ENCODE measurements around the gene CCDC152. TPM values are rescaled to one million over a fixed set of nuclear protein-coding genes. Genes with fewer than 3 reads are reported as not detected.

The CCDC152 gene
- total RNA-seq, 1 experiment from 2014 or later: 0.13 TPM

- no peak for DNase-seq
- H3K18ac ChIP-seq (ENCODE audit: insufficient read length, low read depth, low read length): no peak overlapping the region
- H3K4me3 Mint-ChIP-seq: no peak overlapping the region
These were observed 69.0 kb downstream of the CCDC152 start for GRCh38 chr5:42825422-42826148.

More at GRCh38 chr5:42825422-42826148, 69.0 kb downstream of the CCDC152 start:
- H2AK5ac ChIP-seq (ENCODE audit: insufficient read length, low read length): no peak overlapping the region
- no peaks in the 10 kb centered on the region for H3K27me3 ChIP-seq (ENCODE audit: insufficient read depth, low read length)
- H3K79me2 ChIP-seq (ENCODE audit: insufficient read depth, low read length): no peaks in the 10 kb centered on the region
- no peak overlapping the region for H3K27ac ChIP-seq (ENCODE audit: insufficient read length, low read depth, low read length)
- Mint-ChIP-seq H3K27ac (no peak overlapping the region), H3K36me3 (ENCODE audit: insufficient read depth in 1 of 3, low read depth in 3 of 3) (no peaks in the 10 kb centered on the region), H3K9me3 (no peaks in the 10 kb centered on the region), H3K4me1 (no peaks in the 10 kb centered on the region), H3K27me3 (ENCODE audit: low read depth) (no peaks in the 10 kb centered on the region; the same call in 1 of the 2 replicates)
- WGBS (ENCODE audit: extremely low coverage, insufficient read length, low lambda C conversion rate): no CpG with 5 or more reads among the region's 9 CpGs
- H2BK20ac ChIP-seq (ENCODE audit: low read depth, low read length, poor library complexity, severe bottlenecking): no peak overlapping the region
- no peak overlapping the region for H4K91ac ChIP-seq (ENCODE audit: insufficient read length, low read depth, low read length)
- no peaks in the 10 kb centered on the region for H3K9me3 ChIP-seq (ENCODE audit: control insufficient read depth, low read depth, low read length)
- no peak for TF ChIP-seq CTCF (conservative IDR thresholded peaks at IDR 0.05)
- no peaks in the 10 kb centered on the region for H3K79me1 ChIP-seq (ENCODE audit: insufficient read depth, low read depth, low read length, poor library complexity, severe bottlenecking)
- no peak overlapping the region for H2BK5ac ChIP-seq (ENCODE audit: insufficient read length, low read length)
- H2BK15ac ChIP-seq (ENCODE audit: low read depth, low read length): no peak overlapping the region
- no peak overlapping the region for H2BK12ac ChIP-seq (ENCODE audit: insufficient read length, low read depth, low read length)
- no peaks in the 10 kb centered on the region for H3K4me1 ChIP-seq (ENCODE audit: insufficient read depth, low read length)
- no peak overlapping the region for H3T11ph ChIP-seq (ENCODE audit: low read length)
- H2BK120ac ChIP-seq (ENCODE audit: low read depth, low read length, poor library complexity, severe bottlenecking): no peak overlapping the region
- H3K4ac ChIP-seq (ENCODE audit: low read depth, low read length): no peak overlapping the region
- H3K9ac ChIP-seq (ENCODE audit: extremely low read depth, insufficient read length, low read length): no peak overlapping the region
- H2AFZ ChIP-seq (ENCODE audit: low read length): no peak overlapping the region
- no peak overlapping the region for H4K5ac ChIP-seq (ENCODE audit: insufficient read length, low read depth, low read length)
- no peaks in the 10 kb centered on the region for H4K20me1 ChIP-seq (ENCODE audit: control insufficient read depth, insufficient read depth, insufficient read length)
- H3K56ac ChIP-seq (ENCODE audit: insufficient read length, low read depth, low read length): no peak overlapping the region
- no peak overlapping the region for H4K8ac ChIP-seq (replicated peaks; ENCODE audit: insufficient read length, low read depth, low read length)
- no peak overlapping the region for H3K4me2 ChIP-seq (ENCODE audit: insufficient read depth, insufficient read length, low read length)
- H3K23ac ChIP-seq (ENCODE audit: insufficient read length, low read depth, low read length): no peak overlapping the region
- H3K23me2 ChIP-seq (ENCODE audit: insufficient read length, low read depth, low read length, poor library complexity, severe bottlenecking): no peaks in the 10 kb centered on the region
- no peak overlapping the region for H3K14ac ChIP-seq (ENCODE audit: insufficient read depth, low read length)
